Small intestine (tissue), 7 donors: Measurements from ENCODE around the gene IL37. TPM values are rescaled to one million over a fixed set of nuclear protein-coding genes. Genes with fewer than 3 reads are reported as not detected.
"Not testable (repeated sequence)": the region's sequence is repeated elsewhere in the genome, so short reads cannot be mapped to it uniquely, and the experiment has no call there.

Experiments used
- DNase-seq, 2 donors: peaks; one replicate each; pipeline versions ENCODE4 v3.0.0 to v3.0.0-alpha.2; 2013
- FAIRE-seq: peaks from 2 replicates; lab custom pipeline; 2012; peaks lifted over from hg19 to GRCh38; lab: Jason Lieb, UNC
- H3K27ac ChIP-seq, 3 donors: one replicate each; pipeline ENCODE4 v1.5.1; 2013; ENCODE audit warnings: low read length in 2 of 3, mild to moderate bottlenecking in 2 of 3, control low read depth in 1 of 3, inconsistent platforms in 1 of 3, low read depth in 1 of 3, moderate library complexity in 1 of 3
- H3K27me3 ChIP-seq, 3 donors: one replicate each; pipeline ENCODE4 v1.6.1; 2013; ENCODE audit warnings: low read length in 3 of 3, inconsistent platforms in 1 of 3; ENCODE audit not compliant: control insufficient read depth in 3 of 3, insufficient read depth in 3 of 3
- H3K36me3 ChIP-seq, 3 donors: one replicate each; pipeline ENCODE4 v1.6.1; 2013; ENCODE audit warnings: low read length in 3 of 3, inconsistent platforms in 1 of 3, low read depth in 1 of 3, mild to moderate bottlenecking in 1 of 3, moderate library complexity in 1 of 3; ENCODE audit not compliant: control insufficient read depth in 3 of 3, insufficient read depth in 2 of 3
- H3K4me1 ChIP-seq, 3 donors: one replicate each; pipeline ENCODE4 v1.6.1; 2013; ENCODE audit warnings: low read length in 2 of 3, inconsistent platforms in 1 of 3, low read depth in 1 of 3, mild to moderate bottlenecking in 1 of 3, moderate library complexity in 1 of 3; ENCODE audit not compliant: control insufficient read depth in 3 of 3, insufficient read depth in 2 of 3
- H3K4me3 ChIP-seq, 3 donors: one replicate each; pipeline ENCODE4 v1.5.1; 2013; ENCODE audit warnings: low read length in 3 of 3, control low read depth in 1 of 3, inconsistent platforms in 1 of 3, low read depth in 1 of 3, mild to moderate bottlenecking in 1 of 3, moderate library complexity in 1 of 3
- H3K9me3 ChIP-seq, 2 donors: one replicate each; pipeline ENCODE4 v1.6.1; 2013; ENCODE audit warnings: low read depth in 1 of 2, low read length in 1 of 2; ENCODE audit not compliant: control insufficient read depth in 2 of 2, insufficient read depth in 1 of 2
- WGBS, 3 donors: extraction: QIAGEN DNeasy Blood & Tissue Kit; methylation state at CpG; one replicate each; pipeline ENCODE4 v1.1.7; 2013; 5-methylcytosine and 5-hydroxymethylcytosine counted together
- polyA plus RNA-seq, 4 donors: library from polyadenylated mRNA; stranded (reverse) in 3 of 4; unstranded in 1 of 4; fragments of 200-250 nt in 3 of 4; fragments of 120-200 nt in 1 of 4; gene quantifications; one replicate each; pipeline versions ENCODE4 v1.2.1 to v1.2.3, GENCODE V29; 2013
- donor health status: healthy with polysubstance abuse.
- donor health status: control.
- donor health status: control.
- donor health status: Bipolar disorder and iron deficiency.
- donor health status: healthy.

IL37 gene
- polyA plus RNA-seq, 4 donors, result 1.6 TPM; not detected in 3

DNA sequence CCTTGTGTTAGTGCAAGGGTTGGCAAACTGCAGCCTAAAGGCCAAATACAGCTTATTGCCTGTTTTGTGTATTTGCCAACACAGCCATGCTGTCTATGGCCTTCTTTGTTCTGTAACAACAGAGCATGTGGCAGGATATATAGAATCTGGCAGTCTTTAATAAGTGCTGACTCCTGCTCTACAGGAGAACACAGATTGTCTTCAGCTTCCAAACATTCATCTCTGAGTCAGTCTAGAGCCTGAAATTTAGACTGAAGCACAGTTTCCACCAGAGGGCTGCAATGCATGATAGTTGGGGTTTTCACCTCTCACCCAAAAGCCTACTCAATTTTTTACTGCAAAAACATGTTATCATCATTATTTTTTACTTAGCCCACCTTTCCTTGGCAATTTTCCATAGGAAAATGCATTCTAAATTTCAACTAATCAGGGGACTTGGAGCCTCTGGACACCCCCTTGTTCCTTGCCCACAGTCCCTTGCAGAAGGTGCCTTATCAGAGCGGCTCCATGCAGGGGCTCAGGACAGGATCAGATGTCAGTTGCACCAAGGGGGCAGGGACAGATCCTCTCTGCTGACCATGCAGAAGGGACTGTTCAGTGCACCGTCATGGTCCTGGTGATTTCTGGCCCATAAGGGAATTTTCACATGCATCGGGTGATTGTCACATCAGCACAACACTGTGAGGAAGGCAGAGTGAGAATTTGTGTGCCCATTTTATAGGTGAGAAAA, 12.4 kb downstream of the IL37 start:
- no peaks in the 10 kb centered on the region for H3K27me3 ChIP-seq
- H3K4me3 ChIP-seq, result no peak overlapping the region
- no peaks in the 10 kb centered on the region for H3K36me3 ChIP-seq
- WGBS, 3 donors, result 79 to 94% (median 93%) methylated on average over 3 of the region's 3 CpGs
- peaks cover 0 to 3% of the 10 kb centered on the region in 2 donors for H3K9me3 ChIP-seq
- FAIRE-seq (no peak), DNase-seq (no peak)
- peaks cover 0 to 40% (median 0%) of the 10 kb centered on the region in 3 donors for H3K4me1 ChIP-seq
- no peak overlapping the region for H3K27ac ChIP-seq

- no peaks in the 10 kb centered on the region for H3K36me3 ChIP-seq
- no peaks in the 10 kb centered on the region for H3K27me3 ChIP-seq
- peak overlapping the region in 1 of 3 donors; percentile 69 for H3K27ac ChIP-seq
- 86 to 94% (median 91%) methylated on average over 5 of the region's 5 CpGs for WGBS, 3 donors
- peaks cover 0 to 35% (median 0%) of the 10 kb centered on the region in 3 donors for H3K4me1 ChIP-seq
- peaks cover 0 to 3% of the 10 kb centered on the region in 2 donors for H3K9me3 ChIP-seq
- no peak overlapping the region for H3K4me3 ChIP-seq
- FAIRE-seq (no peak), DNase-seq (no peak)
Measured at GRCh38 chr2:112923967-112924338, 13.0 kb downstream of the IL37 start.

GRCh38 chr2:112924360-112924759, 13.4 kb downstream of the IL37 start:
- Histone ChIP-seq H3K27ac (peak overlapping the region in 1 of 3 donors; percentile 69), H3K9me3 (peaks cover 0 to 3% of the 10 kb centered on the region in 2 donors), H3K27me3 (no peaks in the 10 kb centered on the region), H3K4me3 (no peak overlapping the region), H3K36me3 (no peaks in the 10 kb centered on the region), H3K4me1 (peaks cover 0 to 35% (median 0%) of the 10 kb centered on the region in 3 donors)
- peak in 1 of 2 donors; percentile 55 for DNase-seq
- WGBS, 3 donors, result 29 to 32% (median 30%) methylated on average over 2 of the region's 2 CpGs
- FAIRE-seq, result no peak

DNA sequence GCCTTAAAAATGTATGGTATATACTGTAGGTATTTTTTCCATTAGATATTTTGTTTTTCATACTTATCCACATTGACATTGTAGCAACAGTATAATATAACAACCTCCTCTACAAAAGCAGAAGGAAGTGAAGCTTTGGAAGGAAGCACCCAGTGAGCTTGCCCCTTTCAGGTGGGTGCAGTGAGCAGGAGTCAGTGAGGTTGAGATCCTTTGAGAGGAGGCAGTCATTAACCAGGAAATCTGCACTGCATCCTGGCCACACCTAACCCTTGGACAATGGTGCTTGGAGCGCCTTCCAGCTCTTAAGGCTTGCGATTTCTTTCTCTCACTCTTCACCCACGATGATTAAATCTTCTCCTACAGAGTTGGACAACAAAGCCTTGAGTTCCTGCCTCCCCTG, 13.9 kb downstream of the IL37 start:
- FAIRE-seq, result no peak

DNA sequence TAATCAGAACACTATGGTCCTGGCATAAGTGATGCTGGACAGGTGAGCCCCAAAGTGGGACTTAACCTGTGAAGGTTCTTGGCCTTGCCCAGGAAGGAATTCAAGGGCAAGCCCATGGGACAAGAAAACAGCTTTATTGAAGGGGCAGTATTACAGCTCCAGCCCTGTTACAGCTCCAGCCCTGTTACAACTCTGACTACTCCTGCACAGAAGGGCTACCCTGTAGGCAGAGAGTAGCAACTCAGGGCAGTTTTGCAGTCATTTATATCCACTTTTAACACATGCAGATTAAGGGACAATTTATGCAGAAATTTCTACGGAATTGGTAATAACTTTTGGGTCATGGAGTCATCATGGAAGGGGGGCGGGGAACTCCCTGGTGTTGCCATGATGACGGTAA, 15.7 kb downstream of the IL37 start:
- DNase-seq (no peak), FAIRE-seq (no peak)
- H3K27me3 ChIP-seq, result no peaks in the 10 kb centered on the region
- no peaks in the 10 kb centered on the region for H3K36me3 ChIP-seq
- H3K4me1 ChIP-seq, result peaks cover 0 to 28% (median 0%) of the 10 kb centered on the region in 3 donors
- WGBS, 3 donors, result 84 to 91% (median 87%) methylated on average over 3 of the region's 3 CpGs
- no peak overlapping the region for H3K27ac ChIP-seq
- no peak overlapping the region for H3K4me3 ChIP-seq
- no peaks in the 10 kb centered on the region for H3K9me3 ChIP-seq

More for the DNA sequence above, 13.9 kb downstream of the IL37 start:
- WGBS, 3 donors, result 12 to 62% (median 29%) methylated on average over 3 of the region's 3 CpGs
- Histone ChIP-seq H3K9me3 (no peaks in the 10 kb centered on the region), H3K4me1 (peaks cover 0 to 35% (median 0%) of the 10 kb centered on the region in 3 donors), H3K4me3 (no peak overlapping the region), H3K27me3 (no peaks in the 10 kb centered on the region), H3K36me3 (no peaks in the 10 kb centered on the region), H3K27ac (peak overlapping the region in 1 of 3 donors; percentile 69)
- DNase-seq, result peak; percentile 81 to 86

DNA sequence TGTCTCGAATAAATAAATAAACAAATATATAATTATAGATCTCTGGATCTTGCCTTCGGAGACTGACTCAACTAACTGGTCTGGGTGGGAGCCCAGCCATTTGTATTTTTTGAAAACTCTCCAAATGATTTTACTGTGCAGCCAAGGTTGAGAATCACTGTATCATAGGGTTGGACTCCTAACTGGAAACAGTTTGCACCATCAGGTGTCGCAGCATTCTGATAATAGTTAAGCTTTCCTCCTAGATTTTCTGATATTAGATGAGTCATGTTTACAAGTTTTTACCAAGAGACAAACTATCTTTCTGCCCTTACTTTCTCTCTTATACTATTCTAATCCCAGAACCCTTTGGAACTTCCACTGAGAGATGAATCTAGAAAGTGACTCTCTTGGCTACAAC, 16.8 kb downstream of the IL37 start:
- no peak overlapping the region for H3K27ac ChIP-seq
- WGBS, 3 donors, result 79 to 89% (median 84%) methylated on average over 3 of the region's 3 CpGs
- H3K36me3 ChIP-seq, result no peaks in the 10 kb centered on the region
- no peaks in the 10 kb centered on the region for H3K9me3 ChIP-seq
- H3K27me3 ChIP-seq, result no peaks in the 10 kb centered on the region
- H3K4me1 ChIP-seq, result peaks cover 0 to 18% (median 0%) of the 10 kb centered on the region in 3 donors
- DNase-seq (no peak), FAIRE-seq (no peak)
- no peak overlapping the region for H3K4me3 ChIP-seq

DNA sequence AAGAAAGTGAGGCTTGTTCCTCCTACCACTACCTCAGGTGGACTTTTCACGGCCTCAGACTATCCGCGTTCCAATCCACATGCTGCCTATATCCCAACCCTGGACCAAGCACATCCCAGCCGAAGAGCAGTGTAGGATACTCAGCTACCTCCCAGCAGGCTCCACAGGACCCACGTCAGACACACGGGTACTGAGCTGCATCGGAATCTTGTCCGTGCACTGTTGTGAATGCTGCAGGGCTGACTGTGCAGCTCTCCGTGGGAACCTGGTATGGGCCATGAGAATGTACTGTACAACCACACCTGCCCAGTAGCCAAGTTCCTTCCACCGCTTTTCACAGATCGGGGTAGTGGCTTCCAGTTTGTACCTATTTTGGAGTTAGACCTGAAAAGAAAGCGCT, 22.3 kb downstream of the IL37 start:
- no peak overlapping the region for H3K27ac ChIP-seq
- H3K4me3 ChIP-seq, result no peak overlapping the region
- H3K27me3 ChIP-seq, result no peaks in the 10 kb centered on the region
- DNase-seq (no peak), FAIRE-seq (no peak)
- H3K4me1 ChIP-seq, result peaks cover 0 to 3% (median 0%) of the 10 kb centered on the region in 3 donors
- WGBS, 3 donors, result 88 to 95% (median 90%) methylated on average over 12 of the region's 12 CpGs
- no peaks in the 10 kb centered on the region for H3K9me3 ChIP-seq
- H3K36me3 ChIP-seq, result no peaks in the 10 kb centered on the region

- H3K36me3 ChIP-seq, DNase-seq, H3K4me3 ChIP-seq, H3K27me3 ChIP-seq, FAIRE-seq, H3K9me3 ChIP-seq, H3K27ac ChIP-seq, H3K4me1 ChIP-seq: not testable (repeated sequence)
- WGBS, 3 donors, result 34 to 47% (median 45%) methylated on average over 2 of the region's 2 CpGs
Measured at GRCh38 chr2:112934117-112934516, 23.2 kb downstream of the IL37 start.

- no peaks in the 10 kb centered on the region for H3K36me3 ChIP-seq
- peaks cover 0 to 3% (median 0%) of the 10 kb centered on the region in 3 donors for H3K4me1 ChIP-seq
- no peaks in the 10 kb centered on the region for H3K27me3 ChIP-seq
- H3K27ac ChIP-seq, result no peak overlapping the region
- H3K4me3 ChIP-seq, result no peak overlapping the region
- H3K9me3 ChIP-seq, result no peaks in the 10 kb centered on the region
- DNase-seq (no peak), FAIRE-seq (no peak)
- WGBS, 3 donors, result 76 to 81% (median 79%) methylated on average over 2 of the region's 2 CpGs
Measured at GRCh38 chr2:112936927-112937232, 25.9 kb downstream of the IL37 start.
